ENCODE measurements around the gene SIM1.

SIM1 gene

DNA sequence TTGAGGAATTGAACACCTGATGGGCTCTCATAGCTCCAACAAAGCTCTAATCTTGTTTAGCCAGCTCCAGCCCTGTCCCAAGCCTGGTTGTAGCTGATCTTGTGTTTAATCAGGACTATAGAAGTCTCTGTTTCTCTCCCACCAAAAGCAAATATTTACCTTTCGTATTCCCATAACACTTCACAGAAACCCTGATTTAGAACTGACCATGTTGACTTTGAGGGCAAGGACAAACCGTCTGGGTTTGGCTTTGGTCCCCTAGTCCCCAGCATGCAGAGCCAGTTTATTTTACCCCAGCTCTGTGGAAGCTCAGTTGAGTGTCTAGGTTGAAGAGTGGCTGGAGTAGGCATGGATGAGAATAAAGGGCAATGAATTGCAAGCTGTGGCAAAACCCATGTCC lies 18.0 kb upstream of the SIM1 start:
- no peaks in the 10 kb centered on the region for H3K9me3 Mint-ChIP-seq (ENCODE audit: low read depth)
- no peaks in the 10 kb centered on the region for H3K4me1 Mint-ChIP-seq (ENCODE audit: low read depth)
- H3K4me3 Mint-ChIP-seq = no peak overlapping the region
- H3K27ac Mint-ChIP-seq = no peak overlapping the region
- H3K27me3 Mint-ChIP-seq = peaks cover 15% of the 10 kb centered on the region
- H3K36me3 Mint-ChIP-seq = no peaks in the 10 kb centered on the region

DNA sequence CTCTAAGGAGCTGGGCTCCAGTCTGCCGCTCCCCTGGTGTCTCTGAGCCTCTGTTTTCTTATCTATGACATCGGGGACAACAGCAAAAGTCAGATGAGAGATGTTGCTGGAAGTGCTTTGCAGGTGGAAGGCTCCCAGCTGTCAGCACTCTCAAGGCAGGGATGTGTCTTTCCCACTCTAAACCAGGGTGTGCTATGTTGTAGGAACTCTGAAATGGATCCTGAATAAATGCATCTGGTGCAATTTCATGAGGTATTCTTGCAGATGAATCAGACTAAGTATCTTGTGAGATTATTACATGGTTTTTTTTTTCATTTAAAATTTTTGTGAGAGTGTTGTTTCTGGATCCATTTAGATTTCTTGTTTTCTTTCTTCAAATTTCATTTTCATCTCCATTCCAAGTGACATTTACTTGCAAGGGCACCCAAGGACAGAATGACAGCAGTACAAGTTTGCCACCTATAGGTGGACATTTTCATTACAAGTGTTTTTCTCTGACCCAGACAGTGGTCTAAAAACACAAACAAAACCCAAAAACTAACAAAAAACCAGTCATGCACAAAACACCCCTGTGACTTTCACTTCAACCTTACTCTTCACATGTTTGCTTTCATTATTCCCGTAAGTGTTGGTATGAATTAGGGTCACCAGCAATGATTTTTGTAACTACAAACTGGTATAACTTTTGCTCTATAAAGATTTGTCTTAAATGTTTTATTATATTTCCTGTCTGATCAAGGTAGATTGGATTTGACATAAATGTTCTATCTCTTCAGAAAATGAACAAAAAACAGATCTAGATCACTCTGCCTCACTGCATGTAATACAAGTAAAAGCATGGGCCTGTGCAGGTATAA lies 14.7 kb upstream of the SIM1 start:
- H3K4me1 Mint-ChIP-seq (ENCODE audit: low read depth) = no peaks in the 10 kb centered on the region
- no peak overlapping the region for H3K27ac Mint-ChIP-seq
- H3K4me3 Mint-ChIP-seq = no peak overlapping the region
- H3K9me3 Mint-ChIP-seq (ENCODE audit: low read depth) = no peaks in the 10 kb centered on the region
- H3K36me3 Mint-ChIP-seq = no peaks in the 10 kb centered on the region
- H3K27me3 Mint-ChIP-seq = peaks cover 21% of the 10 kb centered on the region

DNA sequence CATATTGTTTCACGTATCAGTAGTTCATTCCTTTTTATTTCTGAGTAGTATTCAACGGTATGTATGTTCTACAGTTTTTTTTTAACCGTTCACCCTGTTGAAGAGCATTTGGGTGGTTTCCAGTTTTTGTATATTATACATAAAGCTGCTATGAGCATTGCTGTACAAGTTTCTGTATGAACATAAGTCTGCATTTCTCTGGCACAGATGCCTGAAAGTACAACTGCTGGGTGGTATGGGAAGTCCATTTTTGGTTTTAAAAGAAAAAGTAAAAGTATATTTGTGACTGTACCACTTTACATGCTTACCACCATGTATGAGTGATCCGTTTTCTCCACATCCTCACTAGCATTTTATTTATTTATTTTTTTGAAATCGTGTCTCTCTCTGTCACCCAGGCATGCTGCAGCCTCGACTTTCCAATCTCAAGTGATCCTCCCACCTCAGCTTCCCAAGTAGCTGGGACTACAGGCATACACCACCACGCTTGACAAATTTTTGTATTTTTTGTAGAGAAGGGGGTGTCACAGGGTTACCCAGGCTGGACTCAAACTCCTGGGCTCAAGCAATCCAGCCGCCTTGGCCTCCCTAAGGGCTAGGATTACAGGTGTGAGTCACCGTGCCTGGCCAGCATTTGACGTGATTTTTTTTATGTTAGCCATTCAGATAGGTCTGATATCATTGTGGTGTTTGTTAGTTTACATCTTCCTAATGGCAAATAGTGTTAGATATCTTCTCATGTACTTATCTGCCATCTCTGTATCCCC lies 11.0 kb upstream of the SIM1 start:
- no peaks in the 10 kb centered on the region for H3K36me3 Mint-ChIP-seq
- peaks cover 41% of the 10 kb centered on the region for H3K27me3 Mint-ChIP-seq
- H3K9me3 Mint-ChIP-seq (ENCODE audit: low read depth) = no peaks in the 10 kb centered on the region
- H3K27ac Mint-ChIP-seq = no peak overlapping the region
- H3K4me1 Mint-ChIP-seq (ENCODE audit: low read depth) = no peaks in the 10 kb centered on the region
- no peak overlapping the region for H3K4me3 Mint-ChIP-seq

DNA sequence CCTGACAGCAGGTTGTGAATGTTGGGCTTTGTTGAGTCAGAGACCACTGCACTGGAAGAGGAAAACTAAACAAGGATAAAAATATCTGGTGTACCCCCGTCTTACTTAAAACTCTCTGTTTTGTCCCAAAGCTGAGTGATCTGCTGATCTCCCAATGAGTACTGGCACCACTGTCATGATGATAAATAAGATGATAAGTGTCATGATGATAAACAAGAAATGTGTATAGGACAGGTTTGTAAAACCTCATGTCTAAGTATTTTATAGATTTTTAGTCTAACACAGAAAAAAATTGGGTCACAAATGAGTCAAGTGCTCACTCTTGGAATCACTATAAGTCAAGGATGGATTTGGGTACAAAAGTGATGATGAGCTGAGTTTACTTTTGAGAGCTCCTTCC lies 8.5 kb upstream of the SIM1 start:
- H3K27me3 Mint-ChIP-seq = peaks cover 54% of the 10 kb centered on the region
- H3K4me3 Mint-ChIP-seq = no peak overlapping the region
- no peaks in the 10 kb centered on the region for H3K9me3 Mint-ChIP-seq (ENCODE audit: low read depth)
- H3K27ac Mint-ChIP-seq = no peak overlapping the region
- peaks cover 1% of the 10 kb centered on the region for H3K36me3 Mint-ChIP-seq
- H3K4me1 Mint-ChIP-seq (ENCODE audit: low read depth) = no peaks in the 10 kb centered on the region

DNA sequence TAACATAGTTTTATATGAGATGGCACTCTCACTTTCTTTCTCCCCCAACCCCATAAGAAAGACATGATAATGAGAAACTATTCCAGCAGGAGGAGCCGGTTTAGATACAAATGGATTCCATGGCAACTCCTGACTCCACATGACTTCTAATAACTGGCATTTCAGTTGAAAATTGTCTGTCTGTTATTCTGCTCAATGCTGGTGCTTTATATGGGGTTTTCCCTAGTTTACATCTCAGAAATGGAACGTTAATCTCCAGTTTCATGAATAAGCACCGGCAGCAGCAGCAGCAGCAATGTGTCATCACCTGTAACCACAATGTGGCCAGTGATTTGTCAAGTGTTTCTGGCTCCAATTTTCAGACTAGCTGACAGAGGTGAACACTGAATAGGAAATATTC lies 8.0 kb upstream of the SIM1 start:
- peaks cover 56% of the 10 kb centered on the region for H3K27me3 Mint-ChIP-seq
- H3K4me3 Mint-ChIP-seq = no peak overlapping the region
- H3K36me3 Mint-ChIP-seq = peaks cover 5% of the 10 kb centered on the region
- H3K9me3 Mint-ChIP-seq (ENCODE audit: low read depth) = peaks cover 4% of the 10 kb centered on the region
- H3K27ac Mint-ChIP-seq = no peak overlapping the region
- H3K4me1 Mint-ChIP-seq (ENCODE audit: low read depth) = peaks cover 4% of the 10 kb centered on the region

DNA sequence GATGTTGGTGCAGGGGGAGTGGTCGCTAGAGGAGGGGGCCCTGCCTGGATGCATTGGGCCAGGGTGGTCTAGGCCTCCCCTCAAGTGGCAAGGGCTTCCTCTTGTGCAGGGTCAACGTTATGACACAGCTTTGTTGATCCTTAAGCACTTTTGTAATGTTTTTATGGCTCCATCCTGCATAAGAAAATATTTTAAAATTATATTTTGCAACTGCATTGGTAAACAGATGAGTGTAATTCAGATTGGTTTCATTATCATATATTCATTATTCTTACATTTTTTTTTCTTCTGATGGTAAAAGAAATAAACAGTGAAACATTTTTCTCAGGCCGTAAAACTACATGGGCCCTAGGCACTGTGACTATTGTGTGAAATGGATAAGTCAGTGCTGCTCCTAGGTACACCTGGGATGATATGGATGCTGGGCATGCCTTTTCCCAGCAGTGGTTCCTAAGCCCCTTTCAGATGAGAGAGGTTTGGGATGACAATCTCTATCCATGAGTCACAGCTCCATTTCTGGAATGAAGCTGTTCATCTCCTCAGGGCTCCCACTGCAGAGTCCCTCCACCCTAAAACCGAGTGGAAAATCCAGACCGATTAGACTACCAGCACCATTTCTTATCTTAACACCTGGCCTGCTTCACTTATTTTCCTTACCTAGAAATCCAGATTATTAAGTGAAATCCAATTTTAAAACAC lies 5.8 kb upstream of the SIM1 start:
- peaks cover 64% of the 10 kb centered on the region for H3K27me3 Mint-ChIP-seq
- H3K4me1 Mint-ChIP-seq (ENCODE audit: low read depth) = peaks cover 13% of the 10 kb centered on the region
- no peak overlapping the region for H3K27ac Mint-ChIP-seq
- peaks cover 10% of the 10 kb centered on the region for H3K36me3 Mint-ChIP-seq
- peaks cover 10% of the 10 kb centered on the region for H3K9me3 Mint-ChIP-seq (ENCODE audit: low read depth)
- no peak overlapping the region for H3K4me3 Mint-ChIP-seq

DNA sequence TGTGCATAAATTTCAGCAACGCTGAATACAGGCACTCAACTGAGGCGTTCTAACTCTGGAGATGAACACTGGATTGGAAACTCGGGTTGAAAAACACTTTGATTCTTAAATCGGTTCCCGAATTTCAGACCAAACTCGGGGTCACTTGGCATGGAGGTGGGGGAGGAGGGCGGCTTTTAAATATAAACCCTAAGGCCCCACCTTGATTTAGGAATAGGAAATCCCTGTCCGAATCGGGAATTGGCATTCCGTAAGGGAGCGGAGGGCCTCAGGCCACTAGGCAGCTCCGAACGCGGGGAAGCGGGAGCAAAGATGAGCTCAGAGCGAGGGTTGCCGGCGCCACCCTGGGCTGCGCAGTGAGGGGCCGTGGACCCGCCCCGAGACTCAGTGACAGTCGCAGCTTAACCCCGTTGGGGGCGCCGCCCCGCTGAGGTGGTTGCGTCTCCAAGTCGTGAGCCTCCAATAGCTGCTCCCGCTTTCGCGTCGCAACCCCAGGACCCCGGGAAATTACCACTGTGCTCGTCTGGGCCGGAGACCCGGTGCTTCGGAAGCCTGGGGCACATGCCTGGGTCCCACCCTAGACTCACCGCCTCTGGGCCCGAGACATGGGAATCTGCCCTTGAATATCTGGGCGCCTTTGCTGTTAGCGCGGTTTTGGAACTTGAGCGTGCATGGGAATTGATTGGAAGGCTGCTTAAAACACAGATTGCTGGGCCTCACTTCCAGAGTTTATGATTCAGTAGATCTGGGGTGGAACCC lies 4.6 kb upstream of the SIM1 start:
- Mint-ChIP-seq H3K27ac (no peak overlapping the region), H3K4me1 (ENCODE audit: low read depth) (peaks cover 16% of the 10 kb centered on the region), H3K9me3 (ENCODE audit: low read depth) (peaks cover 10% of the 10 kb centered on the region), H3K4me3 (no peak overlapping the region), H3K36me3 (peaks cover 12% of the 10 kb centered on the region), H3K27me3 (peaks cover 60% of the 10 kb centered on the region)

DNA sequence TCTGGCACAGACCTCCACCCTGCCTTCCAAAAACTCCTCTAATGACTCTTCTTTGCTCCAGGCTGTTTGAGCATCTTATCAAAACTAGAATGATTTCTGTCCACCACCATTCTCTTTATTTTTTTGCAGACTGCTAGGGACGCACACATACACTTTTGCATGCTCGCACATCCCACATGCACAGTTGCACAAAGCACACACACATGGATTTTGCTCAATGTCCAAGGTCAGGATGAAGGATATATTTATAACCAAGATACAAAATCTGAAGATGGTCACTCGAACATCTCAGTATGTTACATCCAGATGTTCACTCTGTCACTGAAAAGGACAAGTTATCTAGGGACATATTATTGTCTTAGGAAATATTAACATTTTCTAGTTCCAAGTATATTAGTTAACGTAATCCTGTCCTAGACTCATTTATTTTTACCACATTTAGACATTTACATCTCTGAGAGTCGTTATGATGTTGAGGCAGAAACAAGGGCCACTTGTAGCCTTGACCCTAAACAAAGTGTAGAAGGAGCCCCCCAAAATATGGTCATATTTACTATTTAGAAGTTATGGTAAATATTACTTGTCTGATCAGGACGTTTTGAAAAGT lies 3.4 kb upstream of the SIM1 start:
- no peak overlapping the region for H3K4me3 Mint-ChIP-seq

DNA sequence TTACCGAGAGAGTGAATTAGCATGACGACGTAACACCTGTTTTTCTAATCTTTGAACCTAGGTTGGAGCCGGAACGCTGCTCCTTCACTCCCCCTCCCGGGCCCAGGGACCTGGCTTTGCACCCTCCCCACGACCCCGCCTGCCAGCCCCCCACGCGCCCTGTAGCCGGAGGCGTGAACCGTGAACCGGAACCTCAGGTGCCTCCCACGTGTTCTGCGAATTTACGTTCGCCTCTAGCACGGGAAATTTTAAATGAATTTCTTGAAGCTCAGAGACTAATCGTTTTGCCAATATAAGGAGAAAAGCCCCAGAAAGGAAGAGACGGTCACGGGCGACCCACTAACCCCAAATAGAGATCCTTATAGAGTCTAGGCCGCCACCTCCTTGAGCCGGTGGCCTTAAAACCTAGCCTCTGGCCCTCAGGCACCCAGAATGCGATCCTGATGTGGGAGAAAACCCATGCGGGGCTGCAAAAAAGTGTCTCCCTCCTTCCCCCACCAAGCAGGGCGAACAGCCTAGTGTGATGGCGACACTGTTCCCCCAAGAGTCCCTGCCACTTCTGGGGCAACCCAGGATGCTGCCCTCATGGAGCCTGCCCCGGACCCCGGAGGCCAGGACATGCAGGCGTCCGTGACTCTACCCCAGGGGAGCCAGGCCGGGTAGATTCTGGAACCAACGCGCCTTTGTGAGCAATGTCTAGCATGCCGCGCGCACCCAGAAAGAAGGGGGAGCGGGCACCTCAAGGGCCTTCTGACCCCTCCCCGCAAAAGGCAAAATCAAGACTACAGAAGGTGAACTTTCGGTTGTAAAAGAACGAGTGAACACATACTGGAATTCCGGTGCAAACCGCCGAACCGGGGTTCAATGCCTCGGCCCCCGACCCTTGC lies 2.7 kb upstream of the SIM1 start:
- Mint-ChIP-seq H3K27ac (no peak overlapping the region), H3K36me3 (peaks cover 12% of the 10 kb centered on the region), H3K4me3 (peak overlapping the region; percentile 23), H3K27me3 (peaks cover 66% of the 10 kb centered on the region), H3K4me1 (ENCODE audit: low read depth) (peaks cover 17% of the 10 kb centered on the region), H3K9me3 (ENCODE audit: low read depth) (peaks cover 11% of the 10 kb centered on the region)

More for the DNA sequence above, 3.4 kb upstream of the SIM1 start:
- peaks cover 64% of the 10 kb centered on the region for H3K27me3 Mint-ChIP-seq
- peaks cover 12% of the 10 kb centered on the region for H3K36me3 Mint-ChIP-seq
- H3K9me3 Mint-ChIP-seq (ENCODE audit: low read depth) = peaks cover 10% of the 10 kb centered on the region
- no peak overlapping the region for H3K27ac Mint-ChIP-seq
- peaks cover 16% of the 10 kb centered on the region for H3K4me1 Mint-ChIP-seq (ENCODE audit: low read depth)

DNA sequence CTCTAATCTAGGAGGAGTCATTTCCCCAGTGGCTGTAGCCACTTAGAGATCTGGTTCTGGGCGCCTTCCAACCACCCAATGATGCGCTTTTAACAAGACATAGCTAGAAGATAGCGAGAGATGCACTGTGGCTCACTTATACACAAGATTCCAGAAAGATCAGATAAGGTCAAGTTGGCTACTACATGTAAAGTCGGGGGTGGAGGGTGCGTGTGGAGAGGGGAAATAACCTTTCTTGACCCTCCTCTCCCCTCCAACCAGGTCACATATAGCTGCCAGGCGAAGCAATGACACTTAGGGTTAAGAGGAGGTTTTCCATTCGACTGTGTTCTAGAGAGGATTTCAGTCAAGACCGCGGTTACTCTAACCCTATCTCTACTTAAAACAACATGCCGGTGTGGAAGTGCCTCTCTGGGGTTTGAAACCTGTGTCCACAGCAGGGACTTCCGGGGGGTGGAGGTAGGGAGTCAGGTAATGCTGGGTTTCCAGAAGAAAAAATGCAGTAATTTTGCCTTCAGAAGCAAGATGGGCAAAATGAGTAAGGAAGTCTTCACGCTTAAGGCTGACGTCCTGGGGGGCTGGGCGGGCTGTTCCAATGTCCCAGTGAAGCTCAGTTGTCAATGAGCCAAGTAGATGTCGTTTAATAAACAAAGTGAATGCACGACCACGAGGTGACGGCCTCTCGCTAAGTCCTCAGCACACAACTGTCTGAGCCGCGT lies 1.8 kb upstream of the SIM1 start:
- Mint-ChIP-seq H3K27ac (no peak overlapping the region), H3K27me3 (peaks cover 66% of the 10 kb centered on the region), H3K4me3 (no peak overlapping the region), H3K9me3 (ENCODE audit: low read depth) (peaks cover 16% of the 10 kb centered on the region), H3K4me1 (ENCODE audit: low read depth) (peaks cover 25% of the 10 kb centered on the region), H3K36me3 (peaks cover 16% of the 10 kb centered on the region)

DNA sequence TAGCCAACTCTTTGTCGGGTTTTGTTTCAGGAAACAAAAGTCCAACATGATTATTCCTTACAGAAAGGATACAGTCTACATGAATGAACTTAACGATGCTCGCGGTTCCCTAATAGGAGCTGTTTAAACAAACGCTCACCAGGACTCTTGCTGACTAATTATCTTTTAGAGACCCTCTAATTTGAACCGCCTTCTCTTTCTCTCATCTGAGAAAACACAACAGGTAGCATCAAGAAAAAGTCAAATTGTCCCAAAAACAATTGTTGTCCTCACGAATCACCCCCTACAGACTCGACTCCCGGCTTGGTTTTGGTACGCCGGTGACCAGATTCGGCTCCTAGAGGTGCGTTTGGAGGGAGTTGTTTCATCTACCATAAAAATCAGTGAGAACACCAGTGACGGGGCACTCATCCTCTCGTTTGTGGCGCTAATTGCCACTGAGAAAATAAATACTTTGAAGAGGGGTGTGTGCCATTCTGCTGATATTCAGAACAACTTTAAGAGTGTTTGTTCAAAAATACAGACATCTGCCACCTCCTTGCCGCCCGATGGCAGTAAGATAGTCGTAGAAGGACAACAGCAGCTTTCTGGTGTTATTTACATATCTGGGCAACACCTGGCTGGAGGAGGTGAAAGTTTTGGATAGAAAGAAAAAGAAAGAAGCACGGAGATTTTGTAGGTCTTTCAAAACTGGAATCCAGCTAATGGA lies 1.1 kb upstream of the SIM1 start:
- H3K9me3 Mint-ChIP-seq (ENCODE audit: low read depth) = peaks cover 16% of the 10 kb centered on the region
- no peak overlapping the region for H3K27ac Mint-ChIP-seq
- peak overlapping the region; percentile 68 for H3K4me3 Mint-ChIP-seq
- peaks cover 28% of the 10 kb centered on the region for H3K4me1 Mint-ChIP-seq (ENCODE audit: low read depth)
- H3K27me3 Mint-ChIP-seq = peaks cover 62% of the 10 kb centered on the region
- H3K36me3 Mint-ChIP-seq = peaks cover 16% of the 10 kb centered on the region

DNA sequence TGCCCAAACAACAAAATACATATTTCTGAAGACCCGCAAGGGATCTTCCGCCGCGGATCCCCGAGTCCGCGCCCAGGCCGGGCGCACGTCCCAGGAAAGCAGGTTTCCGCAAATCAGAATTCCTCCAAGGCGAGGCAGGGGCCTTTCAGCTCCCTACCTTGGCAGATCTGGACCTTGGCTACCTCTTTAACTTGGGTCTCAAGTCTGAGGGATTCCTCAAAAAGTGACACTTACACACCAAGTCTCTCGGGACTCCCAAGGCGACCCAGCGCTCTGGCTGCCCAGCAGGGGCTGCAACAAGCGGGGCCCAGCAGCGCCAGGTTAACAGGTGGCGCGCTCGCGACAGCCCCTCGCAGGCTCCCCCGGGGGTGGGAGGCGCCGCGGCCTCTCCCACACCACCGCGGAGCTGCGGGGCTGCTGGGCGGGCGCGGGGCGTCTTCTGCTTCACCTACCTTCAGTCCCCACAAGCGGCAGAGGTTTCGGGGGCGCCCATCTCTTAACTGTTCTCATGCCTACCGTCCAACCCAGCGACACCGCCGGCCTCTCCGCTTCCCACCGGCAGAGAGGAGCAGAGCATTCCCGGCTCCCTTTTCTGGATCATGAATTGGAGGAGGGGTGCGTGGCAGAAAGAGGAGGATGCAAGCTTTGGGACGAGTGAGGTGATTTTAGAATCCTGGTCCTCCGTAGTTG lies 414 bp downstream of the SIM1 start:
- H3K27ac Mint-ChIP-seq = no peak overlapping the region
- peaks cover 28% of the 10 kb centered on the region for H3K4me1 Mint-ChIP-seq (ENCODE audit: low read depth)
- peaks cover 16% of the 10 kb centered on the region for H3K9me3 Mint-ChIP-seq (ENCODE audit: low read depth)
- H3K36me3 Mint-ChIP-seq = peaks cover 16% of the 10 kb centered on the region
- H3K27me3 Mint-ChIP-seq = peaks cover 65% of the 10 kb centered on the region
- H3K4me3 Mint-ChIP-seq = no peak overlapping the region
